Lower leg skin (tissue), 4 donors: ENCODE results near the gene MGRN1. TPM values are rescaled to one million over a fixed set of nuclear protein-coding genes. Genes with fewer than 3 reads are reported as not detected.

Source experiments
- DNase-seq, 2 donors: peaks; one replicate each; pipeline ENCODE4 v3.0.0-alpha.2; 2019; ENCODE audit warnings: low spot score in 2 of 2
- H3K4me3 ChIP-seq: fragments of 200-600 bp; sonication (generic); 2 replicates; pipeline ENCODE4 v1.5.1; 2017; ENCODE audit warnings: mild to moderate bottlenecking, low read depth; ENCODE audit not compliant: poor library complexity, severe bottlenecking
- CTCF ChIP-seq, 3 donors: fragments of 450-650 bp; IDR thresholded peaks; one replicate each; pipeline ENCODE4 v1.5.1; 2016; ENCODE audit warnings: antibody characterized with exemption in 3 of 3, mild to moderate bottlenecking in 3 of 3, moderate library complexity in 2 of 3
- POLR2A ChIP-seq, 2 donors: fragments of 450-650 bp; IDR thresholded peaks; one replicate each; pipeline ENCODE4 v1.6.1; 2016 to 2017; ENCODE audit warnings: antibody characterized with exemption in 2 of 2, mild to moderate bottlenecking in 1 of 2, moderate library complexity in 1 of 2
- WGBS, 2 donors: methylation state at CpG; one replicate each; pipeline ENCODE4 v1.1.5; 2018; 5-methylcytosine and 5-hydroxymethylcytosine counted together
- intact Hi-C: fragments of 100-400 bp; cut with DNase I; formaldehyde crosslinking; loops from one replicate; pipeline ENCODE4 v1.15.0; 2023; ENCODE audit warnings: low total_unique reads
- total RNA-seq, 4 donors: library from RNA; depleted of rRNA; stranded (reverse); fragments of >200 nt; gene quantifications; one replicate each; pipeline ENCODE4 v1.1.0, GENCODE V29; 2016

MGRN1 gene
- total RNA-seq, 4 donors from 2014 or later, result 35.3 to 53.4 (median 40.1) TPM

GRCh38 chr16:4689091-4689671, 64.6 kb downstream of the MGRN1 start:
- TF ChIP-seq CTCF (IDR thresholded peaks at IDR 0.05) (no peak), POLR2A (IDR thresholded peaks at IDR 0.05) (no peak)
- WGBS, 2 donors, result 91 to 92% methylated on average over 18 to 21 of the region's 21 CpGs
- intact Hi-C loops, result no loop called here
- H3K4me3 ChIP-seq, result no peak overlapping the region
- peak in 1 of 2 donors; percentile 84 for DNase-seq

- WGBS, 2 donors, result 84 to 91% methylated on average over 27 to 28 of the region's 31 CpGs
- TF ChIP-seq CTCF (IDR thresholded peaks at IDR 0.05), result no peak
- no peak for TF ChIP-seq POLR2A (IDR thresholded peaks at IDR 0.05)
- no peak overlapping the region for H3K4me3 ChIP-seq
- intact Hi-C loops, result no loop called here
- DNase-seq, result peak in 1 of 2 donors; percentile 84
Observed at GRCh38 chr16:4689864-4690704, 65.5 kb downstream of the MGRN1 start.

DNA sequence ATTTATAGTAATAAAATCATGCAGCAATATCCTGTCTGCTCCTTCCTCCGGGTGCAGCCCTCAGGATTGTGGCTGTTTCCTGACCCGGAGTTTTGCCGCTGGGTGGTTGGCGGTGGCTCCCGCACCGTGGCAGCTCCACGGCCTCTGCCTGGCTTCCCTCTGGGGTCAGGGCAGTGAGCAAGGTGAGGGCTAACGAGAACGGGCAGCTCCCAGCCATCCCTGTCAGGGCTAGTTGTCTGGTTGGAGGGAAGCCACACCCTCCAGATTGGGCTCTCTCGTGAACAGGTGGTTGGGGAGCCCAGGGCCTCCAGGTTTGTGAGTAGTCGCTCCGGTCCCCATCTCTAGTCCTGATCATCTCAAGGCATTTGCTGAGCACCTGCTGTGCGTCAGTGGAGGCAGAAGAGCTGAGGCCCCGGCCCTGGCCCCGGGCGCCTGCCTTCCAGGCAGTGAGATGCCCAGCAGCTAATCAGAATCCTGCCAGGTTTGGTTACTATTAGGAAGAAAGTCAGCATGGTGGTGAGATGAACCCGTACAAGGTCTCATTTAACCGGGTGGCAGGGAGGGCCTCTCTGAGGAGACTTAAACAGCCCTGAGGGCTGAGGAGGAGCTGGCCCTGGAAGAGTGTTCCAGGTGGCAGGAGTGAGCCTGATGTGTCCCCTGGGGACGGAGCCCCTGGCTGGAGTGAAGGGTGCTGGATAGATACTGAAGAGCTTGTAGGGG, 66.5 kb downstream of the MGRN1 start:
- no peak for DNase-seq
- no peak overlapping the region for H3K4me3 ChIP-seq
- intact Hi-C loops, result no loop called here
- WGBS, 2 donors, result 46 to 58% methylated on average over 10 to 18 of the region's 19 CpGs
- TF ChIP-seq POLR2A (IDR thresholded peaks at IDR 0.05) (no peak), CTCF (IDR thresholded peaks at IDR 0.05) (no peak)

GRCh38 chr16:4691666-4692412, 67.2 kb downstream of the MGRN1 start:
- peak in 1 of 2 donors; percentile 84 for DNase-seq
- WGBS, 2 donors, result 73% methylated on average over 16 to 19 of the region's 20 CpGs
- TF ChIP-seq POLR2A (IDR thresholded peaks at IDR 0.05), result no peak
- no peak for TF ChIP-seq CTCF (IDR thresholded peaks at IDR 0.05)
- H3K4me3 ChIP-seq, result no peak overlapping the region
- intact Hi-C loops, result no loop called here

DNA sequence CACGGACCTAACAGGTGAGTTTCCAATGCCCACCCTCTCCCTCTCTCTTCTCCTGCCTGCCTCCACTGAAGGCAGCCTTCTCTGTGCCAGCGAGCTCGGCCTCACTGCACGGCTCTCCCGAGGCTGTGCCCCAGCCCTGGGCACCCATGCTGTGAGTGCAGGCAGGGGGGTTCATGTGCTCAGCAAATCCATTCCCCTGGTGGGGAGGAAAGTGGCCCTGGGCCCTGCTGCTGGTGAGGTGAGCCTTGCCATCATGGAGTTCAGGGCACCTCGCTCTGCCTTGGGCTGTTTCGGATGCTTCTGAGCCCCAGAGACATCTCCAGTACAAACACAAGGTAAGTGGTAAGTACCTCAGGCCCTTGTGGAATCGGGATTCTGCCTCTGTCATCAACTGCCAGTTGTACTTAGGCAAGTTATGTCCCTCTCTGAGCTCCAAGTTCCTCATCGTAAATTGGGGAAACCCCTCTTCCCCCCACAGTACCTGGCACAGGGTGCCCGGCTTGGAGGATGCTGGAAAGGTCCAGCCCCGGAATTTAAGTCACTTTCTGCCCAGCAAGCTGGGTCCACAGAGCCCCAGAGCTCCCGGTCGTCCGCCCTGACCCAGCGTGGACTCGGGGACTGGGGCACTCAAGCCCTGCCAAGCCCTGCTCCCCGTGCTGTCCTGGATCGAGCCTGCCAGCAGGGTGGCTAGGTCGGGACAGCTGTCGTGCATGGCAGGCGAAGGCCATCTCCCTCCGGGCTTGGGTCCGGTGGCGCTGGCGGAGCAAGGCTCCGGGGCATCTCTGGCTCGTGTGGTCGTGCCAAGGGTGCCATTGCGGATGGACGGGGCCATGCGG, 68.1 kb downstream of the MGRN1 start:
- TF ChIP-seq POLR2A (IDR thresholded peaks at IDR 0.05) (no peak), CTCF (IDR thresholded peaks at IDR 0.05) (no peak)
- 16 to 22% methylated on average over 26 to 29 of the region's 31 CpGs for WGBS, 2 donors
- peak in 1 of 2 donors; percentile 84 for DNase-seq
- intact Hi-C loops, result no loop called here
- H3K4me3 ChIP-seq, result peak overlapping the region; percentile 22
